Colonic mucosa (tissue), 4 donors: Measurements from ENCODE around the gene RNF149. TPM values are rescaled to one million over a fixed set of nuclear protein-coding genes. Genes with fewer than 3 reads are reported as not detected.
"Not testable (repeated sequence)": the region's sequence is repeated elsewhere in the genome, so short reads cannot be mapped to it uniquely, and the experiment has no call there.

ENCODE experiments used
- DNase-seq: peaks from one replicate; pipeline ENCODE4 v3.0.0-alpha.2; 2020
- H3K27ac ChIP-seq: fragments of 200-600 bp; one replicate; pipeline ENCODE4 v1.8.0; 2021
- H3K27me3 ChIP-seq: fragments of 200-600 bp; one replicate; pipeline ENCODE4 v1.8.0; 2021
- H3K36me3 ChIP-seq: fragments of 200-600 bp; one replicate; pipeline ENCODE4 v1.8.0; 2021
- H3K4me1 ChIP-seq: fragments of 200-600 bp; one replicate; pipeline ENCODE4 v1.8.0; 2021; ENCODE audit warnings: mild to moderate bottlenecking
- H3K4me3 ChIP-seq: fragments of 200-600 bp; one replicate; pipeline ENCODE4 v1.8.0; 2021
- H3K9ac ChIP-seq, 2 donors: one replicate each; pipeline ENCODE4 v1.7.0; 2013; ENCODE audit warnings: control low read depth in 2 of 2, low read depth in 2 of 2, low read length in 2 of 2
- H3K9me3 ChIP-seq: fragments of 200-600 bp; one replicate; pipeline ENCODE4 v1.8.0; 2021
- CTCF ChIP-seq: fragments of 200-600 bp; IDR thresholded peaks from one replicate; pipeline ENCODE4 v1.8.0; 2022; ENCODE audit warnings: antibody characterized with exemption, mild to moderate bottlenecking
- intact Hi-C: fragments of 100-400 bp; cut with DNase I; formaldehyde crosslinking; loops from one replicate; pipeline ENCODE4 v1.14.1; 2022
- total RNA-seq, 2 donors: library from RNA; stranded (reverse); fragmentation: NEBNext Ultra II Directional in 1 of 2; extraction: Animal tissue kit (Norgen Biotek cat#: 25700) in 1 of 2; gene quantifications; one replicate each; pipeline ENCODE4 v1.2.1, GENCODE V29; 2021
- donor health status: healthy.
- donor health status: DM: no; HTN: no; CAD: no.
- donor health status: DM: no; HTN: no; CAD: no.

RNF149 gene
- total RNA-seq, 2 donors from 2014 or later = 39.6 to 54.8 TPM

GRCh38 chr2:101330253-101330933 lies 21.9 kb upstream of the RNF149 start:
- H3K27me3 ChIP-seq = no peaks in the 10 kb centered on the region
- no peak for TF ChIP-seq CTCF
- peaks cover 24% of the 10 kb centered on the region for H3K4me1 ChIP-seq
- H3K9ac ChIP-seq = peak overlapping the region in 1 of 2 donors; percentile 42
- peak overlapping the region; percentile 61 for H3K27ac ChIP-seq
- H3K36me3 ChIP-seq = no peaks in the 10 kb centered on the region
- intact Hi-C loops = no loop called here
- no peaks in the 10 kb centered on the region for H3K9me3 ChIP-seq
- no peak overlapping the region for H3K4me3 ChIP-seq
- DNase-seq = peak; percentile 83

DNA sequence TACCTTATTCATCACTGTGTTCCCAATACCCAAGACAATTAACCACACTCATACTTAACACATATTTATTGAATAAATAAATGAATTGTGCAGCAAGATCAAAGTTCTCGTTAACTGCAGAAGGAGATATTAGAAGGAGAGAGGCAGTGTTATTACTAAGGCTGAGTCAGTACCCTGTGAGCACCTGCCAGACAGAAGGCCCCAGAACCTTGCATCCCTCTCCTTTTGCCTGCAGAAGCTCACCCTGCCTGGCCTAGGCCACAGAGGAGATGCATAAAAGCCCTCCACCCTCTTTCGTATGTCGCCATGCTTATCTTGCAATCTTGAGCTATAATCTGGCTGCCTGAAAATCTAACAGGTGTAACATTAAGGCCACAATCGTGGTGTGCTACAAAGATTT lies 20.5 kb upstream of the RNF149 start:
- no peak overlapping the region for H3K9ac ChIP-seq
- H3K27ac ChIP-seq = peak overlapping the region; percentile 66
- peaks cover 24% of the 10 kb centered on the region for H3K4me1 ChIP-seq
- H3K4me3 ChIP-seq = no peak overlapping the region
- intact Hi-C loops = no loop called here
- H3K36me3 ChIP-seq = no peaks in the 10 kb centered on the region
- no peaks in the 10 kb centered on the region for H3K9me3 ChIP-seq
- no peak for DNase-seq
- H3K27me3 ChIP-seq = no peaks in the 10 kb centered on the region
- no peak for TF ChIP-seq CTCF

DNA sequence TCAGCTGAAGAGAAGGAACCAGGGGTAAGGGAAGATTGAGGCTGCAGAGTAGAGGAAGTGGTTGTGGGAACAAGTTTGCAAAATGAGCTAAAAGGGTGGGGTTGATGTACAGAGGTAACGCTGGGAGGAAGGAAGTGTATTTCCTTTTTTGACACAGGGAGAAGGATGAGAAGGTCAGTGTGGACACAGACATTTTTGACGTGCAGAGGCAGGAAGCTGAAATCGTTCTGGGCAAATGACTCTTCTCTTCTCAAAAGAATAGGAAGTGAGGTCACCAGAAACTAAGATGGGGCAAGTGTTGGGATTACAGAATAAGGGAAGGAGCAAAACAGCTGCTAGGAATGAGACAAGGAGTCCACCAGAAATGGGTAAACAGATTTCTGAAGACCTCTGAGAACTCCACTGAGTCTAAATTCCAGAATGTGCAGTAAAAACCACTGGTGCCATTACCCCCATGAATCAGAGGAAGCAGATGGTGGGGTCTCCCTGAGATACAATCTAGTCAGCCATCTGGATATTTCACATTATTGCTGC lies 20.0 kb upstream of the RNF149 start:
- no peaks in the 10 kb centered on the region for H3K36me3 ChIP-seq
- peak overlapping the region; percentile 66 for H3K27ac ChIP-seq
- no peak overlapping the region for H3K4me3 ChIP-seq
- H3K4me1 ChIP-seq = peaks cover 24% of the 10 kb centered on the region
- no peaks in the 10 kb centered on the region for H3K9me3 ChIP-seq
- peak; percentile 66 for DNase-seq
- H3K27me3 ChIP-seq = no peaks in the 10 kb centered on the region
- TF ChIP-seq CTCF = no peak
- intact Hi-C loops = no loop called here
- H3K9ac ChIP-seq = peak overlapping the region in 1 of 2 donors; percentile 7

- Histone ChIP-seq H3K4me1 (peaks cover 24% of the 10 kb centered on the region), H3K9me3 (no peaks in the 10 kb centered on the region), H3K36me3 (no peaks in the 10 kb centered on the region), H3K9ac (peak overlapping the region in 1 of 2 donors; percentile 7), H3K4me3 (no peak overlapping the region), H3K27ac (peak overlapping the region; percentile 66), H3K27me3 (no peaks in the 10 kb centered on the region)
- no peak for TF ChIP-seq CTCF
- DNase-seq = peak; percentile 86
- intact Hi-C loops = no loop called here
These were observed 19.4 kb upstream of the RNF149 start for GRCh38 chr2:101327863-101328394.

GRCh38 chr2:101325425-101325824 lies 16.9 kb upstream of the RNF149 start:
- no peak for DNase-seq
- Histone ChIP-seq H3K9me3 (no peaks in the 10 kb centered on the region), H3K9ac (no peak overlapping the region), H3K27me3 (no peaks in the 10 kb centered on the region), H3K4me3 (no peak overlapping the region), H3K4me1 (peaks cover 21% of the 10 kb centered on the region), H3K36me3 (no peaks in the 10 kb centered on the region), H3K27ac (no peak overlapping the region)
- TF ChIP-seq CTCF = no peak
- intact Hi-C loops = no loop called here

- intact Hi-C loops, H3K9me3 ChIP-seq, H3K4me1 ChIP-seq, DNase-seq, H3K27ac ChIP-seq, H3K4me3 ChIP-seq, H3K27me3 ChIP-seq, H3K9ac ChIP-seq, H3K36me3 ChIP-seq: not testable (repeated sequence)
These were observed 8.1 kb upstream of the RNF149 start for GRCh38 chr2:101316568-101316967.
